ENCODE data around the gene DNAJB5. TPM values are rescaled to one million over a fixed set of nuclear protein-coding genes. Genes with fewer than 3 reads are reported as not detected.

Gene DNAJB5
- total and polyA plus RNA-seq, 2 donors from 2014 or later, result 9.7 to 10.6 TPM

DNA sequence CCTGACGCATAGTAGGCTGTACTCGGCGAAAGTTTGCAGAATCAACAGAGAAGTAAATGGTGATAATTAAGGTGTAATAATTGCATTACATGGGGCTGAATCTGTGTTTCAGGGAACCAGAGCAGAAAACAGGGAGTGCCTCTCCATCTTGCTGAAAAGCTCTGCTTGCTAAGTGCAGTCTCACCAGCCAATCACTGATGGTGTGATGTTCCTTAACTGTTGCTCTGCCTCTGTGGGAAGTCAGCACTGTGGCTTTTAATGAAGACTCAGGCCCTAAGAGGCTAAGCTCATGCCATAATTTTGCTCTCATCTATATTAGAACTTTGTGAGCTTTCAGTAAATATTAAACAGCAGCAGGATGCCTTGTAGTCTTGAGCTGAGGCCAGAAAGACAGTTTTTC lies 27.0 kb upstream of the DNAJB5 start:
- Histone ChIP-seq H3K4me1 (ENCODE audit: control insufficient read depth in 2 of 3, insufficient read depth in 2 of 3, low read depth in 1 of 3, low read length in 3 of 3) (peaks cover 0 to 2% (median 0%) of the 10 kb centered on the region in 3 donors), H3K9ac (ENCODE audit: low read length in 3 of 3) (no peak overlapping the region), H3K27ac (ENCODE audit: low read depth in 2 of 2, low read length in 2 of 2) (no peak overlapping the region), H3K27me3 (ENCODE audit: control insufficient read depth, insufficient read depth, low read length) (peaks cover 8% of the 10 kb centered on the region), H3K36me3 (ENCODE audit: control insufficient read depth in 2 of 3, insufficient read depth in 3 of 3, low read length in 3 of 3) (no peaks in the 10 kb centered on the region), H3K4me3 (ENCODE audit: low read length in 3 of 3) (no peak overlapping the region), H3K9me3 (ENCODE audit: control insufficient read depth in 2 of 3, insufficient read depth in 1 of 3, low read length in 3 of 3) (no peaks in the 10 kb centered on the region)
- FAIRE-seq, result no peak
- no peak for DNase-seq
- intact Hi-C loops (cut with DNase I), result no loop called here
- TF ChIP-seq, protein P1, sequence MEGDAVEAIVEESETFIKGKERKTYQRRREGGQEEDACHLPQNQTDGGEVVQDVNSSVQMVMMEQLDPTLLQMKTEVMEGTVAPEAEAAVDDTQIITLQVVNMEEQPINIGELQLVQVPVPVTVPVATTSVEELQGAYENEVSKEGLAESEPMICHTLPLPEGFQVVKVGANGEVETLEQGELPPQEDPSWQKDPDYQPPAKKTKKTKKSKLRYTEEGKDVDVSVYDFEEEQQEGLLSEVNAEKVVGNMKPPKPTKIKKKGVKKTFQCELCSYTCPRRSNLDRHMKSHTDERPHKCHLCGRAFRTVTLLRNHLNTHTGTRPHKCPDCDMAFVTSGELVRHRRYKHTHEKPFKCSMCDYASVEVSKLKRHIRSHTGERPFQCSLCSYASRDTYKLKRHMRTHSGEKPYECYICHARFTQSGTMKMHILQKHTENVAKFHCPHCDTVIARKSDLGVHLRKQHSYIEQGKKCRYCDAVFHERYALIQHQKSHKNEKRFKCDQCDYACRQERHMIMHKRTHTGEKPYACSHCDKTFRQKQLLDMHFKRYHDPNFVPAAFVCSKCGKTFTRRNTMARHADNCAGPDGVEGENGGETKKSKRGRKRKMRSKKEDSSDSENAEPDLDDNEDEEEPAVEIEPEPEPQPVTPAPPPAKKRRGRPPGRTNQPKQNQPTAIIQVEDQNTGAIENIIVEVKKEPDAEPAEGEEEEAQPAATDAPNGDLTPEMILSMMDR (IDR thresholded peaks at IDR 0.05; ENCODE audit: borderline replicate concordance, extremely low read depth, insufficient read depth), result no peak

DNA sequence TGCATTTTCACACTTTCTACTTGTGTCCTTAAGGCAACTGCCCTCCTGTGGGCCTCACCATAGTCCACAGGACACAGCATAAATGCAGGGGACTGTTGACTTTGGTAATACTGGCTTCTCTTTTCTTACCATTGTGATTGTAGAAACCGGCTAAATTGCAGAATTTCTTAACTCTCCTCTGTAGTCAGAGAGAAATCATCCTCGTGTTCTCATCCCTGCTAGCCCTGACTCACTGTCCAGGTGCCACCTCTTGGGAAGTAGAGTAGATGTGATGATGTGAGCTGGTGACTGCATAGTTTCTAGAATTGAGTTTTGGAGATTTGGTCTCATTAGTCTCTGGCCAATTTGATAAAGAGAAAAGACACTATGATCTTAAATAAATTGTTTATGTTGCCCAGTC lies 26.0 kb upstream of the DNAJB5 start:
- H3K36me3 ChIP-seq (ENCODE audit: control insufficient read depth in 2 of 3, insufficient read depth in 3 of 3, low read length in 3 of 3), result no peaks in the 10 kb centered on the region
- TF ChIP-seq, protein P1 (IDR thresholded peaks at IDR 0.05; ENCODE audit: borderline replicate concordance, extremely low read depth, insufficient read depth), result no peak
- H3K9me3 ChIP-seq (ENCODE audit: control insufficient read depth in 2 of 3, insufficient read depth in 1 of 3, low read length in 3 of 3), result no peaks in the 10 kb centered on the region
- H3K4me1 ChIP-seq (ENCODE audit: control insufficient read depth in 2 of 3, insufficient read depth in 2 of 3, low read depth in 1 of 3, low read length in 3 of 3), result no peaks in the 10 kb centered on the region
- no peak for FAIRE-seq
- H3K4me3 ChIP-seq (ENCODE audit: low read length in 3 of 3), result no peak overlapping the region
- H3K27me3 ChIP-seq (ENCODE audit: control insufficient read depth, insufficient read depth, low read length), result peaks cover 8% of the 10 kb centered on the region
- H3K9ac ChIP-seq (ENCODE audit: low read length in 3 of 3), result no peak overlapping the region
- intact Hi-C loops (cut with DNase I), result no loop called here
- DNase-seq, result no peak
- no peak overlapping the region for H3K27ac ChIP-seq (ENCODE audit: low read depth in 2 of 2, low read length in 2 of 2)

DNA sequence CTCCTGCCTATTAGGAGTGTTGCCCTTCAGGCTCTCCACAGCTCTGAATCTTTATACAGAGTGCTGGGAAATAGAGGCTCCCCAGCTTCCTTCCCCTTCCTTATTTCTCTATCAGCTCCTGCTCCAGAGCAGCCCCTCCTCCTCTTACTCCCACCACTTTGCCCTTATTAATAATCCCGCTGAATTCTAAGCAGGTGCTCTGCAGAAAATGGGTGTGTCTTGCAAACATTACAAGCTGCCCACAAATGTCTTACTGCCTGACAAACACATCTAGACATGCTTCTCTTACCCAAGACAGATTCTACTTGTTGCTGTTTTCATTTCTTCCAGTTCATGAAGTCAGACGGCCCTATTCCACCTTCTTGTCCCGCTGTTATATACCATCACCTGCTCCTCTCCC lies 25.1 kb upstream of the DNAJB5 start:
- DNase-seq (no peak), FAIRE-seq (no peak)
- Histone ChIP-seq H3K9ac (ENCODE audit: low read length in 3 of 3) (no peak overlapping the region), H3K27ac (ENCODE audit: low read depth in 2 of 2, low read length in 2 of 2) (no peak overlapping the region), H3K27me3 (ENCODE audit: control insufficient read depth, insufficient read depth, low read length) (peaks cover 8% of the 10 kb centered on the region), H3K9me3 (ENCODE audit: control insufficient read depth in 2 of 3, insufficient read depth in 1 of 3, low read length in 3 of 3) (no peaks in the 10 kb centered on the region), H3K4me3 (ENCODE audit: low read length in 3 of 3) (no peak overlapping the region), H3K36me3 (ENCODE audit: control insufficient read depth in 2 of 3, insufficient read depth in 3 of 3, low read length in 3 of 3) (no peaks in the 10 kb centered on the region), H3K4me1 (ENCODE audit: control insufficient read depth in 2 of 3, insufficient read depth in 2 of 3, low read depth in 1 of 3, low read length in 3 of 3) (no peaks in the 10 kb centered on the region)
- intact Hi-C loops (cut with DNase I), result no loop called here
- TF ChIP-seq, protein P1 (IDR thresholded peaks at IDR 0.05; ENCODE audit: borderline replicate concordance, extremely low read depth, insufficient read depth), result no peak

DNA sequence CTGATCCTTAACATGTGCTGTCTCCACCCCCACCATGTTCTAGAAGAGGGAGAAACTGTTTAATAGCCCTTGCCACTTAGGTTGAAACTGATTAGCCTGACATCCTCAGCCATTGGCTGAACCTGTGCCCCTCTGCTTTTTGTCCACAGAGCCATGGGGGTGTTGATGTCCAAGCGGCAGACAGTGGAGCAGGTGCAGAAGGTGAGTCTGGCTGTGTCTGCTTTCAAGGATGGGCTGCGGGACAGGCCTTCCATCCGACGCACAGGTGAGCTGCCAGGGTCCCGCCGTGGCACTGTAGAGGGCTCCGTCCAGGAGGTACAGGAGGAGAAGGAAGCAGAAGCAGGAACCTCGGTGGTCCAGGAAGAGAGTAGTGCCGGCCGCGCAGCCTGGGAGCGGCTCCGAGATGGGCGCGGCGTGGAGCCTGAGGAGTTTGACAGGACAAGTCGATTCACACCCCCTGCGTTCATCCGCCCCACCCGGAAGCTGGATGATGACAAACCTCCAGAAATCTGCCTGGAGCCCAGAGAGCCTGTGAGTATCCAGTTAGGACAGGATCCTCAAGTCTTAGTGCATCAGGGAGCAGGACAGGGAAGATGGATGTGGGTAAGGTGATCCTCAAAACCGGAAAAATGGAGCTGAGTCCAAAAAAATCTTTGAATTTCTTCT lies 18.3 kb upstream of the DNAJB5 start:
- Histone ChIP-seq H3K27me3 (ENCODE audit: control insufficient read depth, insufficient read depth, low read length) (no peaks in the 10 kb centered on the region), H3K36me3 (ENCODE audit: control insufficient read depth in 2 of 3, insufficient read depth in 3 of 3, low read length in 3 of 3) (no peaks in the 10 kb centered on the region), H3K9me3 (ENCODE audit: control insufficient read depth in 2 of 3, insufficient read depth in 1 of 3, low read length in 3 of 3) (no peaks in the 10 kb centered on the region), H3K9ac (ENCODE audit: low read length in 3 of 3) (no peak overlapping the region), H3K27ac (ENCODE audit: low read depth in 2 of 2, low read length in 2 of 2) (no peak overlapping the region), H3K4me1 (ENCODE audit: control insufficient read depth in 2 of 3, insufficient read depth in 2 of 3, low read depth in 1 of 3, low read length in 3 of 3) (no peaks in the 10 kb centered on the region), H3K4me3 (ENCODE audit: low read length in 3 of 3) (no peak overlapping the region)
- DNase-seq (no peak), FAIRE-seq (no peak)
- TF ChIP-seq, protein P1 (IDR thresholded peaks at IDR 0.05; ENCODE audit: borderline replicate concordance, extremely low read depth, insufficient read depth), result no peak
- intact Hi-C loops (cut with DNase I), result no loop called here
